GM21423 (cell line): ENCODE data around the gene CCDC171.
"Not testable (repeated sequence)": the region's sequence is repeated elsewhere in the genome, so short reads cannot be mapped to it uniquely, and the experiment has no call there.

Source experiments
- ATAC-seq: cut with Tn5 transposase; IDR thresholded peaks from one replicate; pipeline ENCODE4 v1.9.1; 2021; ENCODE audit warnings: mild to moderate bottlenecking, moderate library complexity; ENCODE audit not compliant: unreplicated experiment

CCDC171 gene

GRCh38 chr9:15744196-15744595, 191.4 kb downstream of the CCDC171 start:
- no peak for ATAC-seq

DNA sequence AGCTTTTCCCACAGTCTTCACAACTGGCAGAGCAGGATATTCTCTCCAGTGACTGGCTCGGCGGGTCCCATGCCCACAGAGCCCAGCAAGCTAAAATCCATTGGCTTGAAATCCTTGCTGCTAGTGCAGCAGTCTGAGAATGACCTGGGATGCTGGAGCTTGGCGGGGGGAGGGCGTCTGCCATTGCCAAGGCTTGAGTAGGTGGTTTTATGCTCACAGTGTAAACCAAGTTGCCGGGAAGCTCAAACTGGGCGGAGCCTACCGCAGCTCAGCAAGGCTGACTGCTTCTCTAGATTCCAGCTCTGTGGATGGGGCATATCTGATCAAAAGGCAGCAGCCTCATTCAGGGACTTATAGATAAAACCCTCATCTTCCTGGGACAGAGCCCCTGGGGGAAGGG, 194.1 kb downstream of the CCDC171 start:
- ATAC-seq, result no peak

GRCh38 chr9:15755660-15756059, 202.8 kb downstream of the CCDC171 start:
- no peak for ATAC-seq

- no peak for ATAC-seq
Observed at GRCh38 chr9:15761551-15761950, 208.7 kb downstream of the CCDC171 start.

DNA sequence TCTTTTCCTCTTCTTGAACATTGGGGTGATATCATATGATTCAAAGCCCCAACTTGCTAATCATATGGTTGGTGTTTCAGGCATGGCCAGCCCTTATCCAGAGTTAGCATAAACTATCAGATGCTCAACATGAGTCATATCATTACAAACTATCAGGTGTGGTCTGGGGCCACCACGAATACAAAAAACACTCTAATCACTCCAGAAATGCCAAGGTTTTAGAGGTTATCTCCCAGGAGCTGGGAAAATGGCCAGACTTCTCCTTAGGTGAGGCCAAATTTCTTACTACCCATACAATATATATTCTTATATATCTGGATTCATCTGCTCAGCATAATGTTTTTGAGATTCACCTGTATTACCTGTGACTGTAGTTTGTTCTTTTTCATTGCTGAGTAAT, 210.5 kb downstream of the CCDC171 start:
- no peak for ATAC-seq

DNA sequence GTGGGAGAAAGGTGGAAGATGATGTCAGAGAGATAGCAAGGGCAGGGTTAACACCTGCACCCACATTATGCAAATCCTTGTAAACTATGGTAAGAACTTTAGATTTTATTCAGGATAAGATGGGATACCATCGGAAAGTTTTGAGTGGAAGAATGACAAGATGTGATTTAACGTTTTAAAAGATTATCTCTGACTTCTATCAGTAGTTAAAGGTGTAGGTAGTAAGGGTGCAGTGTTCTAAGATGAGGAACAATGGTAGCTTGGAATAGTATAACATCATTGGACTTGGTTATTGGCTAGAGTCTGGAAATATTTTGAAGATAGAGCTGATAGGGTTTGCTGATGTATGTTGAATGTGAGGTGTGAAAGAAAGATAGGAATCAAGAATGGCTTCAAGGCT, 211.3 kb downstream of the CCDC171 start:
- no peak for ATAC-seq

- no peak for ATAC-seq
Observed at GRCh38 chr9:15769547-15769946, 216.7 kb downstream of the CCDC171 start.

GRCh38 chr9:15778861-15779260, 226.0 kb downstream of the CCDC171 start:
- no peak for ATAC-seq

DNA sequence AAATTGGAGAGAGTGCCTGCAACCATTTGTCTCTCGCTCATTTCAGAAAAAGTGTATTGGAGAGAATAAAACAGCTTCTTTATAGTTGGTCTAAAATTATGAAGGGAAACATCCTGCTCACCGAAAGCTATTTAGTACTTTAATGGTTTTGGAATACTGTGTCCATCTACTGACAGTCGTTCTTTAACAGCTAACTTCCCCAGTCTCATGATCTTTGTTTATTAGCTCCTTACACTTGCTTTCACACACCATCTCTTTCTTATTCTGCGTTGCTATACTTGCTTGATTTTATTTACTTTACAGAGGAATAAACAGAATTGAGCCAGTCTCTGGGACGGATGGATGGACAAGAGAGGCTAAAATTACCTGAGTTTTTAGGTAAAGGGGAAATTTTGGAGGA, 229.3 kb downstream of the CCDC171 start:
- no peak for ATAC-seq

- no peak for ATAC-seq
Observed at GRCh38 chr9:15785584-15785983, 232.7 kb downstream of the CCDC171 start.

GRCh38 chr9:15786616-15787015, 233.8 kb downstream of the CCDC171 start:
- ATAC-seq, result no peak

GRCh38 chr9:15810219-15810899, 257.5 kb downstream of the CCDC171 start:
- not testable (repeated sequence) for ATAC-seq

DNA sequence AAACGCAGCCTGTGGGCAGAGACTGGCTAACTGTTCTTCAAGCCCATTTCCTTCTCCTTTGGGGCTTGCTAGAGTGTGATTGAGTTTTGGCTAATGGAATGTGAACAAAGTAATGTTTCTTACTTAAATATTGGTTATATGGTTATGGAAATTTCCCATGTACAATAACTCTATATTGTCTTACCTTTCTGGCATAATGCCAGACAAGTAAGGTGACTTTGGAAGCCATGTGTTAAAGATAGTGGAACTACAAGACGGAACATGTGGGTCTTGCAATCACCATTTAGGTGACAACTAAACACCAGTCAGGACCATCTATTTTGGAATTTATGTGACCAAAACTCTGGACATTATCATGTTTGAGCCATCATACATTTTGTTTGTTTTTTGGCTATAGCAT, 260.2 kb downstream of the CCDC171 start:
- no peak for ATAC-seq

DNA sequence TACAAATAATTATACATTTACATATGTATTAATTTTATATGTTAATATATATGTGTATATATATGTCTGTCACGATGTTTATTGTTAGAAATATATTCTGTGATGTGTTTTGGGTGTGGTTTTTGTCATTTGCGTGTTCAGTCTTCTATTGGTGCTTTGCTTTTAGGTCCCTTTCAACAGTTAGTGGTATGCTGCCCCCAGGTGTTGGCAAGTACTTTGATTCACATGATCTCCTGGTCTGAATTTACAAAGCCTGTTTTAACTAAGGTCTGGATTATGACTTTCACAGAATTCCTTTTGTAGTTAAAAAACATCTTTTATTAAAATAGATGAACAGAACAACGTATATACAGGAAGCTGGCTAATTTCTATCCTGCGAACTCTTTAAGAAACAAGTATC, 271.5 kb downstream of the CCDC171 start:
- ATAC-seq, result no peak

DNA sequence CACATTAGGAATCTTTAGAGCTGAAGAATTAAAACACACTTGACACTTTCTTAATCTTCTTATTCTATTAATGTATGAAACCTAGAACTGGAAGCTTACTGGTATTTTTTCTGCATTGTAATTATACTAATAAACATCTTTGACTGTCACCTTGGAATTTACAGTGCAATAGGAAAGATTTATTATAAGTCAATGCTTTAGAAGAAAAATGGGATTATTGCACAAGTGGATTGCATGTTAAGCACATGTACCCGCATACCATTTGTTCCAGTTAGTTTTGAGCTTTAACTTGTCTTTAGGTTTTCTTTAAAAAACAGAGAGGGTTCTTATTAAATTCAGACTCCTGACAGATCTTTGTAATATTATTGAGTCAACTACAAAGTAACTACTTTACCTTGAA, 278.5 kb downstream of the CCDC171 start:
- no peak for ATAC-seq

DNA sequence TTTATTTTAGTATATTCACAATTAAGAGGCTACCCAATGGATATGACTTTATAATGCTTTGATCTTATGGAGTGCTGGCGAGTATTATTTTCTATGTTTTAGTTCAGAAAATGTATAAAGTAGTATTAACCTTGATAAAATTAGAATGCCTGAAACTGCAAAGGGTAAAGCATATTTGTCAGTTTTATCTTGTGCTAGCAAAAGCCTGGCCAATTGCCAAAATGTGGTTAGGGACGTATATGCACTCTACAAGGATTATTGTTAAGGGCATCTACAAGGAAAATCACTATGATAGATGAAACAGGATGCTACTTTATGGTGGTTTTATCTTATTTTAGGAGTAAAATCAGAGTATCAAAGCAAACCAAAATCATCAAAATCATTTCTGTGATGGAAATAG, 281.7 kb downstream of the CCDC171 start:
- no peak for ATAC-seq

DNA sequence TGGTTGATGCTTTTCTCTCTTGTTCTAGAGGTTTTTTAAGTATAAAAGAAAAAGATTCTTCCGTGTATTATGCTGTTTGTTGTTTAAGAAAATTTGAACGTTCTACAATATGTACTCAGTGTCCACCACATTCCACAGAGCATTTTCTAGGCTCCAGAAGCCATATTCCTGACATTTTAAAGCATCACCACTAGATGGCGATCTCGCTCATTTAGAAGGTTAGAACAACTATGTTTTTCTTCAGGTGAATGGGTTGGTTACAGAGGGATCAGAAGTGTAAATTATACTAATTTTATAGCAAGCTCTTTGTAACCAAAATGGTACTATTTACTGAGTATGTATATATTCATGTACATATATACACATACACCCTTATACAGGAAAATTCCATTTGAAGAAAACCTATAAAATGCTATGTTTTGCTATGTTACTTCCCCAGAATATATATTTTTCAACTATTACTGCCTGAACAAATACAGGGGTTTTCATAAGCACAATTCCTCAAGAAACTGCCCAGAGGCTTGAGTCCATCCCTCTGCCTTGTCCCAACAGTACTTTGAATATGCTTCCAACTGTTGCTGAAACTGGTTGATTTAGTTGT, 284.3 kb downstream of the CCDC171 start:
- ATAC-seq, result peak; percentile 81

GRCh38 chr9:15842051-15842450, 289.2 kb downstream of the CCDC171 start:
- ATAC-seq, result no peak

DNA sequence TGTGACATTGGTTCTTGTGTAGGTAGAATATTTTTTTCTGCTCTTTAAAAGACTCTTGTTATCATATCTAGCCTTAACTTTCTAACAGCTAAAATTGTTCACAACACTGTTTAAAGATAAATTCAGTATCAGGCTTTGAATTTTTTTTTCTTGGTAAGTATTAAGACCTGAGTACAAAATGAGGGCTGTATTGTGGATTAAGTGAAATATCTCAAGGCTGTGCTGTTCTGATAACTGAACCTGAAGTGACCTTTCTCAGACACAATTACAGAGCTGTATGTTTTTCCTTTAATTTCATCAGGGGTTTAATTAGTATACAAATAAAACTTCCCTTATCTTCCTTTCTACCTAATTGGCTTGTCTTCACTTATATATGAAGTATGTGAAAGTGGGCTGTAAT, 290.5 kb downstream of the CCDC171 start:
- no peak for ATAC-seq

- no peak for ATAC-seq
Observed at GRCh38 chr9:15843931-15844330, 291.1 kb downstream of the CCDC171 start.

GRCh38 chr9:15846611-15847010, 293.8 kb downstream of the CCDC171 start:
- ATAC-seq, result no peak

- no peak for ATAC-seq
Observed at GRCh38 chr9:15849871-15850270, 297.0 kb downstream of the CCDC171 start.

- ATAC-seq, result no peak
Observed at GRCh38 chr9:15851766-15852165, 298.9 kb downstream of the CCDC171 start.
